ENCODE measurements around the gene WDCP. TPM values are rescaled to one million over a fixed set of nuclear protein-coding genes. Genes with fewer than 3 reads are reported as not detected.

The WDCP gene
- polyA plus RNA-seq, 1 donor from 2014 or later = 15.7 TPM

DNA sequence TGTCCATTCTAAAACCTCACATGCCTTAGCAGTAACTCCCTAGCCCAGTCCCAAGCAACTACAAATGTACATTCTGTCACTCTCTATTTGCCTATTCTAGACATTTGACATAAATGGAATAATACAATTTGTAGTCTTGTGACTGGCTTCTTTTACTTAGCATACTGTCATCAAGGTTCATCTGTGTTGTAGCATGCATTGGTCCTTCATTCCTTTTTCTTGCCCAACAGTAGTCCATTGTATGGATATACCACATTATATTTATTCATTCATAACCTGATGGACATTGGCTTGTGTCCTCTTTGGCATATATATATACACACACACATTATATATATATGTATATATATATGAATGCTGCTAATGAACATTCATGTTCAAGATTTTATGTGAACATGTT lies 39.5 kb downstream of the WDCP start:
- H3K4me3 ChIP-seq (ENCODE audit: low read length) = no peak overlapping the region
- no peaks in the 10 kb centered on the region for H4K20me1 ChIP-seq (ENCODE audit: insufficient read depth)
- no peak overlapping the region for H3K9ac ChIP-seq (ENCODE audit: low read length)
- no peak overlapping the region for H2AFZ ChIP-seq (ENCODE audit: low read depth, low read length)
- no peak overlapping the region for H3K4me2 ChIP-seq (ENCODE audit: low read length)
- no peaks in the 10 kb centered on the region for H3K79me2 ChIP-seq (replicated peaks; ENCODE audit: insufficient read depth, low read length)
- H3K27me3 ChIP-seq (ENCODE audit: insufficient read depth, low read depth, low read length) = peaks cover 8% of the 10 kb centered on the region
- no peak overlapping the region for H3K27ac ChIP-seq (ENCODE audit: low read length)
- H3F3A ChIP-seq (ENCODE audit: insufficient read depth, low read length, poor library complexity, severe bottlenecking) = no peaks in the 10 kb centered on the region
- H3K9me2 ChIP-seq (ENCODE audit: insufficient read depth, low read length) = no peaks in the 10 kb centered on the region
- H3K36me3 ChIP-seq (ENCODE audit: insufficient read depth, low read length) = no peaks in the 10 kb centered on the region
- H3K9me3 ChIP-seq (ENCODE audit: low read length) = no peaks in the 10 kb centered on the region
- TF ChIP-seq RAD21 (conservative IDR thresholded peaks at IDR 0.05) (no peak), POLR2AphosphoS5 (IDR thresholded peaks at IDR 0.05) (no peak), EP300 (conservative IDR thresholded peaks at IDR 0.05; ENCODE audit: poor library complexity, severe bottlenecking) (no peak), MXI1 (conservative IDR thresholded peaks at IDR 0.05; ENCODE audit: poor library complexity, severe bottlenecking) (no peak)
- TF ChIP-seq, protein P1, sequence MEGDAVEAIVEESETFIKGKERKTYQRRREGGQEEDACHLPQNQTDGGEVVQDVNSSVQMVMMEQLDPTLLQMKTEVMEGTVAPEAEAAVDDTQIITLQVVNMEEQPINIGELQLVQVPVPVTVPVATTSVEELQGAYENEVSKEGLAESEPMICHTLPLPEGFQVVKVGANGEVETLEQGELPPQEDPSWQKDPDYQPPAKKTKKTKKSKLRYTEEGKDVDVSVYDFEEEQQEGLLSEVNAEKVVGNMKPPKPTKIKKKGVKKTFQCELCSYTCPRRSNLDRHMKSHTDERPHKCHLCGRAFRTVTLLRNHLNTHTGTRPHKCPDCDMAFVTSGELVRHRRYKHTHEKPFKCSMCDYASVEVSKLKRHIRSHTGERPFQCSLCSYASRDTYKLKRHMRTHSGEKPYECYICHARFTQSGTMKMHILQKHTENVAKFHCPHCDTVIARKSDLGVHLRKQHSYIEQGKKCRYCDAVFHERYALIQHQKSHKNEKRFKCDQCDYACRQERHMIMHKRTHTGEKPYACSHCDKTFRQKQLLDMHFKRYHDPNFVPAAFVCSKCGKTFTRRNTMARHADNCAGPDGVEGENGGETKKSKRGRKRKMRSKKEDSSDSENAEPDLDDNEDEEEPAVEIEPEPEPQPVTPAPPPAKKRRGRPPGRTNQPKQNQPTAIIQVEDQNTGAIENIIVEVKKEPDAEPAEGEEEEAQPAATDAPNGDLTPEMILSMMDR (IDR thresholded peaks at IDR 0.05; ENCODE audit: poor library complexity, severe bottlenecking) = no peak
- TF ChIP-seq, protein P2, sequence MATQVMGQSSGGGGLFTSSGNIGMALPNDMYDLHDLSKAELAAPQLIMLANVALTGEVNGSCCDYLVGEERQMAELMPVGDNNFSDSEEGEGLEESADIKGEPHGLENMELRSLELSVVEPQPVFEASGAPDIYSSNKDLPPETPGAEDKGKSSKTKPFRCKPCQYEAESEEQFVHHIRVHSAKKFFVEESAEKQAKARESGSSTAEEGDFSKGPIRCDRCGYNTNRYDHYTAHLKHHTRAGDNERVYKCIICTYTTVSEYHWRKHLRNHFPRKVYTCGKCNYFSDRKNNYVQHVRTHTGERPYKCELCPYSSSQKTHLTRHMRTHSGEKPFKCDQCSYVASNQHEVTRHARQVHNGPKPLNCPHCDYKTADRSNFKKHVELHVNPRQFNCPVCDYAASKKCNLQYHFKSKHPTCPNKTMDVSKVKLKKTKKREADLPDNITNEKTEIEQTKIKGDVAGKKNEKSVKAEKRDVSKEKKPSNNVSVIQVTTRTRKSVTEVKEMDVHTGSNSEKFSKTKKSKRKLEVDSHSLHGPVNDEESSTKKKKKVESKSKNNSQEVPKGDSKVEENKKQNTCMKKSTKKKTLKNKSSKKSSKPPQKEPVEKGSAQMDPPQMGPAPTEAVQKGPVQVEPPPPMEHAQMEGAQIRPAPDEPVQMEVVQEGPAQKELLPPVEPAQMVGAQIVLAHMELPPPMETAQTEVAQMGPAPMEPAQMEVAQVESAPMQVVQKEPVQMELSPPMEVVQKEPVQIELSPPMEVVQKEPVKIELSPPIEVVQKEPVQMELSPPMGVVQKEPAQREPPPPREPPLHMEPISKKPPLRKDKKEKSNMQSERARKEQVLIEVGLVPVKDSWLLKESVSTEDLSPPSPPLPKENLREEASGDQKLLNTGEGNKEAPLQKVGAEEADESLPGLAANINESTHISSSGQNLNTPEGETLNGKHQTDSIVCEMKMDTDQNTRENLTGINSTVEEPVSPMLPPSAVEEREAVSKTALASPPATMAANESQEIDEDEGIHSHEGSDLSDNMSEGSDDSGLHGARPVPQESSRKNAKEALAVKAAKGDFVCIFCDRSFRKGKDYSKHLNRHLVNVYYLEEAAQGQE (IDR thresholded peaks at IDR 0.05; ENCODE audit: borderline replicate concordance) = no peak

DNA sequence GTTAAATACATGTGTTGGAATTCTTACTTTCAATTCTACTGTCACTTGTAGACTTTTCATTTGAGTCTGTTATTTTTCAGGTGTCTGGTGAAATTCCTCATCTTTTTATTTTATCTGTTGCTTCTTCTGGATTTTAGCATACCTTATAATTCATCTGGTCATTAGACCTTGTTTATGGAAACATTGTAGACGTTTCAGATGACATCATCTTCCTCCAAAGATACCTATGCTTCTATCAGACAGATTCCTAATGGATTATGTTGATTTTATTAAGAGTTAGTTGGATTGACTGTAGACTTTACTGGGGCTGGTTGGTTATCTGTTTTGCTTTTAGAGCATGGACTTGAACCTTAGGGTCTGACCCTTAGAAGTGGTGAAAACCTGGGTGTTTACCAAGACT lies 52.6 kb downstream of the WDCP start:
- no peaks in the 10 kb centered on the region for H3K79me2 ChIP-seq (replicated peaks; ENCODE audit: insufficient read depth, low read length)
- no peak overlapping the region for H3K4me3 ChIP-seq (ENCODE audit: low read length)
- H3K9ac ChIP-seq (ENCODE audit: low read length) = no peak overlapping the region
- H3K27me3 ChIP-seq (ENCODE audit: insufficient read depth, low read depth, low read length) = no peaks in the 10 kb centered on the region
- no peaks in the 10 kb centered on the region for H3K36me3 ChIP-seq (ENCODE audit: insufficient read depth, low read length)
- no peaks in the 10 kb centered on the region for H4K20me1 ChIP-seq (ENCODE audit: insufficient read depth)
- no peaks in the 10 kb centered on the region for H3K9me2 ChIP-seq (ENCODE audit: insufficient read depth, low read length)
- no peak overlapping the region for H3K4me2 ChIP-seq (ENCODE audit: low read length)
- TF ChIP-seq, protein P2 (IDR thresholded peaks at IDR 0.05; ENCODE audit: borderline replicate concordance) = no peak
- TF ChIP-seq, protein P1 (IDR thresholded peaks at IDR 0.05; ENCODE audit: poor library complexity, severe bottlenecking) = no peak
- TF ChIP-seq TAF1 (IDR thresholded peaks at IDR 0.05; ENCODE audit: low read depth) (no peak), MXI1 (conservative IDR thresholded peaks at IDR 0.05; ENCODE audit: poor library complexity, severe bottlenecking) (no peak), POLR2AphosphoS5 (IDR thresholded peaks at IDR 0.05) (no peak), RAD21 (conservative IDR thresholded peaks at IDR 0.05) (no peak), EP300 (conservative IDR thresholded peaks at IDR 0.05; ENCODE audit: poor library complexity, severe bottlenecking) (no peak)
- H3K9me3 ChIP-seq (ENCODE audit: low read length) = no peaks in the 10 kb centered on the region
- no peaks in the 10 kb centered on the region for H3F3A ChIP-seq (ENCODE audit: insufficient read depth, low read length, poor library complexity, severe bottlenecking)
- H3K27ac ChIP-seq (ENCODE audit: low read length) = no peak overlapping the region
- H2AFZ ChIP-seq (ENCODE audit: low read depth, low read length) = no peak overlapping the region
